Measurements from ENCODE around the gene KRT4. TPM values are rescaled to one million over a fixed set of nuclear protein-coding genes. Genes with fewer than 3 reads are reported as not detected.
"Not testable (repeated sequence)": the region's sequence is repeated elsewhere in the genome, so short reads cannot be mapped to it uniquely, and the experiment has no call there.

The KRT4 gene
- total RNA-seq, 8 experiments from 2014 or later: 0.14 to 1.7 (median 0.66) TPM; not detected in 3

GRCh38 chr12:52763036-52763659 lies 50.8 kb downstream of the KRT4 start:
- Histone ChIP-seq H3K4me1 (replicated peaks in 1 of 2) (no peaks in the 10 kb centered on the region), H3K27ac (no peak overlapping the region), H3K4me3 (no peak overlapping the region)
- in situ Hi-C loops (cut with MboI; ENCODE audit: low pct_unique_long_range_greater_than_20kb in 2 of 9, low sequenced_read_pairs in 9 of 9, unreplicated experiment in 9 of 9): no loop called here
- no peak for ATAC-seq (replicated peaks in 6 of 8)
- 33 to 75% (median 60%) methylated on average over 1 to 5 of the region's 9 CpGs; no CpG with 5 or more reads in 3 of the 10 experiments for WGBS, 10 experiments

- WGBS, 10 experiments: 14 to 88% (median 65%) methylated on average over 1 to 2 of the region's 2 CpGs; no CpG with 5 or more reads in 1 of the 10 experiments
- no peak overlapping the region for H3K4me3 ChIP-seq
- no peak overlapping the region for H3K27ac ChIP-seq
- no peaks in the 10 kb centered on the region for H3K4me1 ChIP-seq (replicated peaks in 1 of 2)
- in situ Hi-C loops (cut with MboI; ENCODE audit: low pct_unique_long_range_greater_than_20kb in 2 of 9, low sequenced_read_pairs in 9 of 9, unreplicated experiment in 9 of 9): no loop called here
- no peak for ATAC-seq (replicated peaks in 6 of 8)
Measured at GRCh38 chr12:52761802-52762201, 52.1 kb downstream of the KRT4 start.

- in situ Hi-C loops (cut with MboI; ENCODE audit: low pct_unique_long_range_greater_than_20kb in 2 of 9, low sequenced_read_pairs in 9 of 9, unreplicated experiment in 9 of 9); H3K4me1 ChIP-seq (replicated peaks in 1 of 2); ATAC-seq (replicated peaks in 6 of 8); H3K4me3 ChIP-seq; H3K27ac ChIP-seq: not testable (repeated sequence)
- WGBS, 10 experiments: 20 to 94% (median 66%) methylated on average over 2 to 8 of the region's 8 CpGs; no CpG with 5 or more reads in 1 of the 10 experiments
Measured at GRCh38 chr12:52761218-52761617, 52.7 kb downstream of the KRT4 start.

- no peak for ATAC-seq (replicated peaks in 6 of 8)
Measured at GRCh38 chr12:52760623-52761022, 53.3 kb downstream of the KRT4 start.

GRCh38 chr12:52759695-52760094 lies 54.2 kb downstream of the KRT4 start:
- Histone ChIP-seq H3K27ac (no peak overlapping the region), H3K4me1 (replicated peaks in 1 of 2) (no peaks in the 10 kb centered on the region), H3K4me3 (no peak overlapping the region)
- no peak for ATAC-seq (replicated peaks in 6 of 8)
- 18 to 56% (median 29%) methylated on average over 1 to 2 of the region's 2 CpGs; no CpG with 5 or more reads in 4 of the 10 experiments for WGBS, 10 experiments
- in situ Hi-C loops (cut with MboI; ENCODE audit: low pct_unique_long_range_greater_than_20kb in 2 of 9, low sequenced_read_pairs in 9 of 9, unreplicated experiment in 9 of 9): no loop called here

More at GRCh38 chr12:52760623-52761022, 53.3 kb downstream of the KRT4 start:
- no peak overlapping the region for H3K27ac ChIP-seq
- H3K4me3 ChIP-seq: no peak overlapping the region
- H3K4me1 ChIP-seq (replicated peaks in 1 of 2): no peaks in the 10 kb centered on the region
- in situ Hi-C loops (cut with MboI; ENCODE audit: low pct_unique_long_range_greater_than_20kb in 2 of 9, low sequenced_read_pairs in 9 of 9, unreplicated experiment in 9 of 9): no loop called here

- WGBS, 10 experiments: 0 to 33% (median 18%) methylated on average over 1 to 2 of the region's 2 CpGs; no CpG with 5 or more reads in 6 of the 10 experiments
- in situ Hi-C loops (cut with MboI; ENCODE audit: low pct_unique_long_range_greater_than_20kb in 2 of 9, low sequenced_read_pairs in 9 of 9, unreplicated experiment in 9 of 9): no loop called here
- Histone ChIP-seq H3K4me1 (replicated peaks in 1 of 2) (no peaks in the 10 kb centered on the region), H3K4me3 (no peak overlapping the region), H3K27ac (no peak overlapping the region)
- no peak for ATAC-seq (replicated peaks in 6 of 8)
Measured at GRCh38 chr12:52759218-52759617, 54.7 kb downstream of the KRT4 start.

- H3K4me3 ChIP-seq: no peak overlapping the region
- no peak for ATAC-seq (replicated peaks in 6 of 8)
- in situ Hi-C loops (cut with MboI; ENCODE audit: low pct_unique_long_range_greater_than_20kb in 2 of 9, low sequenced_read_pairs in 9 of 9, unreplicated experiment in 9 of 9): no loop called here
- H3K4me1 ChIP-seq (replicated peaks in 1 of 2): no peaks in the 10 kb centered on the region
- no peak overlapping the region for H3K27ac ChIP-seq
- WGBS, 10 experiments: 0 to 17% (median 0%) methylated on average over 1 of the region's 1 CpG; no CpG with 5 or more reads in 6 of the 10 experiments
Measured at GRCh38 chr12:52757449-52758176, 56.3 kb downstream of the KRT4 start.

Other genes with a start within 250 kb of the KRT4 start
- under 1 TPM in 3 of 8 experiments, not detected in 5; 0.04 to 0.38 (median 0.14) TPM for gene KRT74, start 240.3 kb downstream of the KRT4 start, total RNA-seq
- under 1 TPM in 1 of 8 experiments, not detected in 7; 0.21 TPM for gene KRT72, start 212.7 kb downstream of the KRT4 start, total RNA-seq
- gene KRT73, start 195.6 kb downstream of the KRT4 start, total RNA-seq: under 1 TPM in 4 of 8 experiments, not detected in 4; 0.17 to 0.24 (median 0.21) TPM
- gene KRT2, start 161.9 kb downstream of the KRT4 start, total RNA-seq: under 1 TPM in 4 of 8 experiments, not detected in 4; 0.08 to 0.62 (median 0.35) TPM
- gene KRT1, start 133.7 kb downstream of the KRT4 start, total RNA-seq: under 1 TPM in 3 of 8 experiments, not detected in 5; 0.17 to 0.24 (median 0.20) TPM
- gene KRT77, start 110.6 kb downstream of the KRT4 start, total RNA-seq: under 1 TPM in 4 of 8 experiments, not detected in 4; 0.09 to 0.38 (median 0.21) TPM
- under 1 TPM in 5 of 8 experiments, not detected in 3; 0.08 to 0.38 (median 0.14) TPM for gene KRT76, start 36.8 kb downstream of the KRT4 start, total RNA-seq
- gene KRT3, start 18.0 kb downstream of the KRT4 start, total RNA-seq: under 1 TPM in 4 of 8 experiments, not detected in 4; 0.24 to 0.66 (median 0.25) TPM
- gene KRT79, start 20.2 kb upstream of the KRT4 start, total RNA-seq: under 1 TPM in 2 of 8 experiments, not detected in 6; 0.32 to 0.90 TPM
- gene KRT78, start 34.9 kb upstream of the KRT4 start, total RNA-seq: 1 to 10 TPM in 2 of 8 experiments, under 1 TPM in 3, not detected in 3; 0.09 to 1.5 (median 0.71) TPM
- gene KRT8, start 91.0 kb upstream of the KRT4 start, total RNA-seq: 10 to 100 TPM in 2 of 8 experiments, 1 to 10 TPM in 6; 1.2 to 11.5 (median 8.3) TPM
- gene KRT18, start 135.0 kb upstream of the KRT4 start, total RNA-seq: 10 to 100 TPM in 4 of 8 experiments, 1 to 10 TPM in 3, under 1 TPM in 1; 0.43 to 88.6 (median 14.6) TPM
- 100 to 1,000 TPM; 367 to 585 (median 537) TPM for gene EIF4B, start 192.3 kb upstream of the KRT4 start, total RNA-seq
- 10 to 100 TPM in 3 of 8 experiments, 1 to 10 TPM in 5; 3.4 to 24.6 (median 7.6) TPM for gene TNS2, start 235.9 kb upstream of the KRT4 start, total RNA-seq